Upper lobe of left lung (tissue), 6 donors: Measurements from ENCODE around the gene FBP2. TPM values are rescaled to one million over a fixed set of nuclear protein-coding genes. Genes with fewer than 3 reads are reported as not detected.

Source experiments
- ATAC-seq, 2 donors: fragments of 200-7000 bp; cut with Tn5 transposase; one replicate each; pipeline ENCODE4 v1.9.1; 2022; ENCODE audit warnings: mild to moderate bottlenecking in 2 of 2, moderate library complexity in 2 of 2; ENCODE audit not compliant: low FRiP score in 2 of 2
- DNase-seq, 2 donors: peaks; one replicate each; pipeline ENCODE4 v3.0.0-alpha.2; 2019 to 2020
- H3K27ac ChIP-seq, 4 donors: fragments of 200-600 bp; sonication (generic); one replicate each; pipeline ENCODE4 v1.5.1; 2016 to 2019
- H3K27me3 ChIP-seq, 4 donors: fragments of 200-600 bp; sonication (generic); one replicate each; pipeline ENCODE4 v1.5.1; 2017 to 2019
- H3K36me3 ChIP-seq, 4 donors: fragments of 200-600 bp; sonication (generic); one replicate each; pipeline ENCODE4 v1.5.1; 2016 to 2019
- H3K4me1 ChIP-seq, 4 donors: fragments of 200-600 bp; sonication (generic); one replicate each; pipeline ENCODE4 v1.5.1; 2018 to 2019
- H3K4me3 ChIP-seq, 4 donors: fragments of 200-600 bp; sonication (generic); one replicate each; pipeline ENCODE4 v1.5.1; 2017 to 2019; ENCODE audit warnings: mild to moderate bottlenecking in 2 of 4, moderate library complexity in 1 of 4
- H3K9me3 ChIP-seq, 4 donors: fragments of 200-600 bp; sonication (generic); one replicate each; pipeline ENCODE4 v1.5.1; 2018 to 2019
- EP300 ChIP-seq, 4 donors: sonication (generic); formaldehyde crosslinking; IDR thresholded peaks; one replicate each; pipeline ENCODE4 v1.5.1; 2017; ENCODE audit warnings: antibody characterized with exemption in 4 of 4, control low read depth in 2 of 4
- POLR2A ChIP-seq, 4 donors: fragments of 450-650 bp; IDR thresholded peaks; one replicate each; pipeline ENCODE4 v1.5.1; 2016 to 2017; ENCODE audit warnings: antibody characterized with exemption in 4 of 4, mild to moderate bottlenecking in 2 of 4
- POLR2AphosphoS5 ChIP-seq, 2 donors: sonication (generic); formaldehyde crosslinking; IDR thresholded peaks; one replicate each; pipeline ENCODE4 v1.5.1; 2017; ENCODE audit warnings: antibody characterized with exemption in 2 of 2
- WGBS, 2 donors: methylation state at CpG; one replicate each; pipeline ENCODE4 v1.1.5; 2017 to 2018; 5-methylcytosine and 5-hydroxymethylcytosine counted together
- total RNA-seq, 6 donors: library from RNA; depleted of rRNA in 4 of 6; stranded (reverse); fragments of >200 nt in 4 of 6; gene quantifications; one replicate each; pipeline versions ENCODE4 v1.1.0 to v1.2.1, GENCODE V29; 2016 to 2021
- TF ChIP-seq, protein P1 (sequence below), 6 experiments: fragments of 450-650 bp in 4 of 6; fragments of 200-600 bp in 2 of 6; sonication (generic) in 2 of 6; IDR thresholded peaks; one replicate each; pipeline ENCODE4 v1.5.1; 2016 to 2019; ENCODE audit warnings: antibody characterized with exemption in 6 of 6
- donor health status: DM: no; HTN: no; CAD: no; lungs with moderate emphysema.
- donor health status: DM: no; HTN: yes; CAD: no; lungs with severe emphysema.

Gene FBP2
- total RNA-seq, 6 donors from 2014 or later: 0.49 TPM; not detected in 5

DNA sequence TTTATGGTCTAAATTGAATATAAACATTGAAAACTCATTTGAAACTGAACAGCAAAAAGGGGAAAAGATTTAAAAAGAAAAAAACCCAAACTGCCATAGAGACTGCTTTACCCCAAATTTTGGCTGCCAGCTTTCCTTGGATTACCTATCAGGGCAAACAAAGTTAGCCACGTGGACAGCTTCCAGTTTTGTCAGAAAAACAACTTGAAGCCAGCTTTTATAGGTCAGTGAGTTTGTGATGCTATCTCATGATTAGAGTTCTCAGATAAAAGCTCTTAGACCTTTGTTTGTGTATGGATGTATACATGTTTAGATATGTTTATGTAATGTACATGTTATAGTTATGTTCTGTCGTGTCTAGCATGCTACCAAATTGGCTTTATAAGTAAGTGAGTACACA, 16.1 kb downstream of the FBP2 start:
- no peak for ATAC-seq
- WGBS, 2 donors: 32 to 51% methylated on average over 2 of the region's 2 CpGs
- DNase-seq: no peak

DNA sequence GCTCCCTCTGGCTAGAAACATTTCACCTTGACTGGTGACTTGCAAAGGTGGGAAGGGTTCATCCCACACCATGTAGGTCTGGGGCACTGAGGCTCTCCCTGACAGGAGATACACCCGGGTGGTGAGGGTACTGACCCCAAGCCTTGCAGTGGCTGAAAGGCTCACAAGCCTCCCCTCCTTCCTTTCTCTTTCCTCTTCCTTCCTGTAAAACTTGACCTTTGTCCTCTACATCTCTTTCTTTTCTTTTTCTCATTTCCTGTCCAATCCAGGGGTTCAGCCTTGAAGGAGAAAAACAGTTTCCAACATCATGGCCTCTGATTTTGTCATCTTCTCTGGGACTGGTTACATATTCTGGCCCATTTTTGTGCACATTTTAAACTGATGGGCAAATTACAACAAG, 16.6 kb downstream of the FBP2 start:
- ATAC-seq (no peak), DNase-seq (no peak)
- H3K4me3 ChIP-seq: no peak overlapping the region
- 6 to 31% methylated on average over 1 of the region's 1 CpG for WGBS, 2 donors
- H3K27ac ChIP-seq: no peak overlapping the region
- H3K4me1 ChIP-seq: no peaks in the 10 kb centered on the region
- TF ChIP-seq, protein P1, sequence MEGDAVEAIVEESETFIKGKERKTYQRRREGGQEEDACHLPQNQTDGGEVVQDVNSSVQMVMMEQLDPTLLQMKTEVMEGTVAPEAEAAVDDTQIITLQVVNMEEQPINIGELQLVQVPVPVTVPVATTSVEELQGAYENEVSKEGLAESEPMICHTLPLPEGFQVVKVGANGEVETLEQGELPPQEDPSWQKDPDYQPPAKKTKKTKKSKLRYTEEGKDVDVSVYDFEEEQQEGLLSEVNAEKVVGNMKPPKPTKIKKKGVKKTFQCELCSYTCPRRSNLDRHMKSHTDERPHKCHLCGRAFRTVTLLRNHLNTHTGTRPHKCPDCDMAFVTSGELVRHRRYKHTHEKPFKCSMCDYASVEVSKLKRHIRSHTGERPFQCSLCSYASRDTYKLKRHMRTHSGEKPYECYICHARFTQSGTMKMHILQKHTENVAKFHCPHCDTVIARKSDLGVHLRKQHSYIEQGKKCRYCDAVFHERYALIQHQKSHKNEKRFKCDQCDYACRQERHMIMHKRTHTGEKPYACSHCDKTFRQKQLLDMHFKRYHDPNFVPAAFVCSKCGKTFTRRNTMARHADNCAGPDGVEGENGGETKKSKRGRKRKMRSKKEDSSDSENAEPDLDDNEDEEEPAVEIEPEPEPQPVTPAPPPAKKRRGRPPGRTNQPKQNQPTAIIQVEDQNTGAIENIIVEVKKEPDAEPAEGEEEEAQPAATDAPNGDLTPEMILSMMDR (IDR thresholded peaks at IDR 0.05): no peak
- TF ChIP-seq POLR2AphosphoS5 (IDR thresholded peaks at IDR 0.05) (no peak), EP300 (IDR thresholded peaks at IDR 0.05) (no peak), POLR2A (IDR thresholded peaks at IDR 0.05) (no peak)
- H3K36me3 ChIP-seq: no peaks in the 10 kb centered on the region
- no peaks in the 10 kb centered on the region for H3K27me3 ChIP-seq
- H3K9me3 ChIP-seq: no peaks in the 10 kb centered on the region

More for the DNA sequence above, 16.1 kb downstream of the FBP2 start:
- no peaks in the 10 kb centered on the region for H3K4me1 ChIP-seq
- no peak for TF ChIP-seq EP300 (IDR thresholded peaks at IDR 0.05)
- TF ChIP-seq, protein P1 (IDR thresholded peaks at IDR 0.05): no peak
- no peak for TF ChIP-seq POLR2A (IDR thresholded peaks at IDR 0.05)
- no peak for TF ChIP-seq POLR2AphosphoS5 (IDR thresholded peaks at IDR 0.05)
- no peak overlapping the region for H3K27ac ChIP-seq
- no peaks in the 10 kb centered on the region for H3K9me3 ChIP-seq
- no peak overlapping the region for H3K4me3 ChIP-seq
- no peaks in the 10 kb centered on the region for H3K36me3 ChIP-seq
- no peaks in the 10 kb centered on the region for H3K27me3 ChIP-seq

DNA sequence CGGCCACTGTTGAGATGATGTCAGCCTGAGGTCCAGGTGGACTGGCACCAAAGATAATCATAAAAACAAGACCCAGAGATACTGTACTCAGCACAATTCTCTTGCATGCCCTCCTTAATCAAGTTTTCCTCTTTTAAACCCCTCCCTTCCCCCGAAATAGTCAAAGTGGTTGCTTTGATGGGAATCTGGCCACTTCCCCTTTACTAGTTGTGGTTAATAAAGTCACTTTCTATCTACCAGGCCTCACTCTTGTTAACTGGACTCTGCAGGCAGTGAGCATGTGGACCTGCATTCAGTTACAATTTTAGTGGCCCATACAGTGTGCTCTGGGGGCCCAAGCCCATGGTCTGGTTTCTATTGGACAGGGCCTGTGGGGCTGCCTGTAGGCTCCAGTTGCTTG, 17.5 kb downstream of the FBP2 start:
- DNase-seq: no peak
- no peak overlapping the region for H3K27ac ChIP-seq
- H3K4me1 ChIP-seq: no peaks in the 10 kb centered on the region
- 75 to 87% methylated on average over 2 of the region's 2 CpGs for WGBS, 2 donors
- H3K27me3 ChIP-seq: no peaks in the 10 kb centered on the region
- H3K36me3 ChIP-seq: no peaks in the 10 kb centered on the region
- H3K9me3 ChIP-seq: no peaks in the 10 kb centered on the region
- no peak overlapping the region for H3K4me3 ChIP-seq
- ATAC-seq: peak in 1 of 2 donors; percentile 29
- TF ChIP-seq EP300 (IDR thresholded peaks at IDR 0.05) (no peak), POLR2AphosphoS5 (IDR thresholded peaks at IDR 0.05) (no peak), POLR2A (IDR thresholded peaks at IDR 0.05) (no peak)
- TF ChIP-seq, protein P1 (IDR thresholded peaks at IDR 0.05): no peak

DNA sequence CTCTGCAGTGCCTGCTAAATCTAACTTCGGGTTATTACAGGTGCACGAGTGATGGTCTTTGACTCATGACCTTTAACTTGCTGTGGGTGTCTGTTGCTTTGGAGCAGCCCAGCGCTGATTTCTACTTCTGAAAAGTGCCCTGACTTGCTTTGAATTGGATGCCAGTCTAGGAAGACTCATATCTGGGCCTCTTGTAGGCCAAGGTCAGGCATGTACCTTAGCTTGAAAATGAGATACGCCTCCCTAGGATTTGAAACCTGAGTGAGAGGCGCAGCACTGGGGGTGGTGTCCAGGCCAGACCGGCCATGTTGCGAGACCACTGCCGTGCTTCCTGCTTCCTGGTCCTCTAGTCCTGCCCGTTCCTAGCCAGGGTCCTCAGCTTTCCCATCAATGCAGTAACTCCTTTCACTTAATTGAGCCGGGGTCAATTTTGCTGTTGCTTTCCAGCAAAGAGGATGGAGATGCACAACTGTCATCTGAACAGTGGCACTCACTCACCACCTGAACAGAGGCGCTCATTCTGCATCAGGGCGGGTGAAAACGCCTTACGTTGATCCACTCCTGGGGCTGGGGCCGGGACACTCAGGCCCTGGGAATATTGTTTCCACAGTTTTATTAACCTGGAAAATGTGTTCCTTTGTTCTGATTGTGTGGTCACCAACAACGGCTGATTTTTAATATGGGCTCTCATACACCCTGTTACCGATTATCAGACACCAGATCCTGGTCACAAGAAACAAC, 24.5 kb downstream of the FBP2 start:
- 92 to 93% methylated on average over 17 of the region's 17 CpGs for WGBS, 2 donors
- Histone ChIP-seq H3K36me3 (no peaks in the 10 kb centered on the region), H3K4me3 (no peak overlapping the region), H3K4me1 (no peaks in the 10 kb centered on the region), H3K27ac (no peak overlapping the region), H3K9me3 (no peaks in the 10 kb centered on the region), H3K27me3 (no peaks in the 10 kb centered on the region)
- no peak for ATAC-seq
- TF ChIP-seq EP300 (IDR thresholded peaks at IDR 0.05) (no peak), POLR2A (IDR thresholded peaks at IDR 0.05) (no peak), POLR2AphosphoS5 (IDR thresholded peaks at IDR 0.05) (no peak)
- TF ChIP-seq, protein P1 (IDR thresholded peaks at IDR 0.05): no peak
- DNase-seq: no peak
